ENCODE results near the gene MCCC2.
"Not testable (repeated sequence)": the region's sequence is repeated elsewhere in the genome, so short reads cannot be mapped to it uniquely, and the experiment has no call there.

The MCCC2 gene

GRCh38 chr5:71658916-71659662, 71.9 kb downstream of the MCCC2 start:
- Histone ChIP-seq H3K9ac (ENCODE audit: low read depth in 1 of 2, low read length in 2 of 2) (no peak overlapping the region), H3K36me3 (ENCODE audit: control insufficient read depth in 2 of 2, insufficient read depth in 2 of 2, low read length in 2 of 2) (peaks cover 7 to 9% of the 10 kb centered on the region in 2 donors), H3K4me3 (ENCODE audit: low read length in 2 of 2) (no peak overlapping the region), H3K9me3 (ENCODE audit: control insufficient read depth in 2 of 2, low read length in 2 of 2) (no peaks in the 10 kb centered on the region), H3K27me3 (ENCODE audit: control insufficient read depth in 2 of 2, insufficient read depth in 2 of 2, low read length in 2 of 2) (no peaks in the 10 kb centered on the region), H3K27ac (ENCODE audit: low read depth in 2 of 2, low read length in 2 of 2) (no peak overlapping the region), H3K4me1 (ENCODE audit: control insufficient read depth in 2 of 2, insufficient read depth in 2 of 2, low read length in 2 of 2) (no peaks in the 10 kb centered on the region)

- Histone ChIP-seq H3K27ac (ENCODE audit: low read depth in 2 of 2, low read length in 2 of 2) (no peak overlapping the region), H3K9me3 (ENCODE audit: control insufficient read depth in 2 of 2, low read length in 2 of 2) (no peaks in the 10 kb centered on the region), H3K27me3 (ENCODE audit: control insufficient read depth in 2 of 2, insufficient read depth in 2 of 2, low read length in 2 of 2) (no peaks in the 10 kb centered on the region), H3K4me3 (ENCODE audit: low read length in 2 of 2) (no peak overlapping the region), H3K4me1 (ENCODE audit: control insufficient read depth in 2 of 2, insufficient read depth in 2 of 2, low read length in 2 of 2) (no peaks in the 10 kb centered on the region), H3K9ac (ENCODE audit: low read depth in 1 of 2, low read length in 2 of 2) (no peak overlapping the region), H3K36me3 (ENCODE audit: control insufficient read depth in 2 of 2, insufficient read depth in 2 of 2, low read length in 2 of 2) (peaks cover 3 to 7% of the 10 kb centered on the region in 2 donors)
Observed at GRCh38 chr5:71662381-71662780, 75.2 kb downstream of the MCCC2 start.

- H3K9me3 ChIP-seq (ENCODE audit: control insufficient read depth in 2 of 2, low read length in 2 of 2): no peaks in the 10 kb centered on the region
- H3K36me3 ChIP-seq (ENCODE audit: control insufficient read depth in 2 of 2, insufficient read depth in 2 of 2, low read length in 2 of 2): no peaks in the 10 kb centered on the region
- H3K9ac ChIP-seq (ENCODE audit: low read depth in 1 of 2, low read length in 2 of 2): no peak overlapping the region
- no peak overlapping the region for H3K4me3 ChIP-seq (ENCODE audit: low read length in 2 of 2)
- H3K27ac ChIP-seq (ENCODE audit: low read depth in 2 of 2, low read length in 2 of 2): no peak overlapping the region
- H3K4me1 ChIP-seq (ENCODE audit: control insufficient read depth in 2 of 2, insufficient read depth in 2 of 2, low read length in 2 of 2): no peaks in the 10 kb centered on the region
- no peaks in the 10 kb centered on the region for H3K27me3 ChIP-seq (ENCODE audit: control insufficient read depth in 2 of 2, insufficient read depth in 2 of 2, low read length in 2 of 2)
Observed at GRCh38 chr5:71663191-71663969, 76.2 kb downstream of the MCCC2 start.

- H3K36me3 ChIP-seq (ENCODE audit: control insufficient read depth in 2 of 2, insufficient read depth in 2 of 2, low read length in 2 of 2); H3K27ac ChIP-seq (ENCODE audit: low read depth in 2 of 2, low read length in 2 of 2); H3K27me3 ChIP-seq (ENCODE audit: control insufficient read depth in 2 of 2, insufficient read depth in 2 of 2, low read length in 2 of 2); H3K9me3 ChIP-seq (ENCODE audit: control insufficient read depth in 2 of 2, low read length in 2 of 2); H3K4me3 ChIP-seq (ENCODE audit: low read length in 2 of 2); H3K9ac ChIP-seq (ENCODE audit: low read depth in 1 of 2, low read length in 2 of 2); H3K4me1 ChIP-seq (ENCODE audit: control insufficient read depth in 2 of 2, insufficient read depth in 2 of 2, low read length in 2 of 2): not testable (repeated sequence)
Observed at GRCh38 chr5:71664615-71665014, 77.5 kb downstream of the MCCC2 start.

- Histone ChIP-seq H3K9me3 (ENCODE audit: control insufficient read depth in 2 of 2, low read length in 2 of 2) (no peaks in the 10 kb centered on the region), H3K36me3 (ENCODE audit: control insufficient read depth in 2 of 2, insufficient read depth in 2 of 2, low read length in 2 of 2) (no peaks in the 10 kb centered on the region), H3K27me3 (ENCODE audit: control insufficient read depth in 2 of 2, insufficient read depth in 2 of 2, low read length in 2 of 2) (no peaks in the 10 kb centered on the region), H3K9ac (ENCODE audit: low read depth in 1 of 2, low read length in 2 of 2) (no peak overlapping the region), H3K4me1 (ENCODE audit: control insufficient read depth in 2 of 2, insufficient read depth in 2 of 2, low read length in 2 of 2) (no peaks in the 10 kb centered on the region), H3K4me3 (ENCODE audit: low read length in 2 of 2) (no peak overlapping the region), H3K27ac (ENCODE audit: low read depth in 2 of 2, low read length in 2 of 2) (no peak overlapping the region)
Observed at GRCh38 chr5:71666321-71666720, 79.2 kb downstream of the MCCC2 start.

- H3K27ac ChIP-seq (ENCODE audit: low read depth in 2 of 2, low read length in 2 of 2): no peak overlapping the region
- no peaks in the 10 kb centered on the region for H3K27me3 ChIP-seq (ENCODE audit: control insufficient read depth in 2 of 2, insufficient read depth in 2 of 2, low read length in 2 of 2)
- no peaks in the 10 kb centered on the region for H3K36me3 ChIP-seq (ENCODE audit: control insufficient read depth in 2 of 2, insufficient read depth in 2 of 2, low read length in 2 of 2)
- no peaks in the 10 kb centered on the region for H3K9me3 ChIP-seq (ENCODE audit: control insufficient read depth in 2 of 2, low read length in 2 of 2)
- H3K4me3 ChIP-seq (ENCODE audit: low read length in 2 of 2): no peak overlapping the region
- H3K4me1 ChIP-seq (ENCODE audit: control insufficient read depth in 2 of 2, insufficient read depth in 2 of 2, low read length in 2 of 2): peaks cover 0 to 11% of the 10 kb centered on the region in 2 donors
- H3K9ac ChIP-seq (ENCODE audit: low read depth in 1 of 2, low read length in 2 of 2): no peak overlapping the region
Observed at GRCh38 chr5:71677977-71678376, 90.8 kb downstream of the MCCC2 start.

GRCh38 chr5:71679714-71680113, 92.6 kb downstream of the MCCC2 start:
- Histone ChIP-seq H3K9ac (ENCODE audit: low read depth in 1 of 2, low read length in 2 of 2) (no peak overlapping the region), H3K4me3 (ENCODE audit: low read length in 2 of 2) (no peak overlapping the region), H3K27me3 (ENCODE audit: control insufficient read depth in 2 of 2, insufficient read depth in 2 of 2, low read length in 2 of 2) (no peaks in the 10 kb centered on the region), H3K36me3 (ENCODE audit: control insufficient read depth in 2 of 2, insufficient read depth in 2 of 2, low read length in 2 of 2) (no peaks in the 10 kb centered on the region), H3K9me3 (ENCODE audit: control insufficient read depth in 2 of 2, low read length in 2 of 2) (no peaks in the 10 kb centered on the region), H3K4me1 (ENCODE audit: control insufficient read depth in 2 of 2, insufficient read depth in 2 of 2, low read length in 2 of 2) (peaks cover 0 to 11% of the 10 kb centered on the region in 2 donors), H3K27ac (ENCODE audit: low read depth in 2 of 2, low read length in 2 of 2) (peak overlapping the region in 1 of 2 donors; percentile 15)

- Histone ChIP-seq H3K4me1 (ENCODE audit: control insufficient read depth in 2 of 2, insufficient read depth in 2 of 2, low read length in 2 of 2) (peaks cover 0 to 11% of the 10 kb centered on the region in 2 donors), H3K27ac (ENCODE audit: low read depth in 2 of 2, low read length in 2 of 2) (peak overlapping the region in 1 of 2 donors; percentile 15), H3K9me3 (ENCODE audit: control insufficient read depth in 2 of 2, low read length in 2 of 2) (no peaks in the 10 kb centered on the region), H3K36me3 (ENCODE audit: control insufficient read depth in 2 of 2, insufficient read depth in 2 of 2, low read length in 2 of 2) (no peaks in the 10 kb centered on the region), H3K9ac (ENCODE audit: low read depth in 1 of 2, low read length in 2 of 2) (no peak overlapping the region), H3K27me3 (ENCODE audit: control insufficient read depth in 2 of 2, insufficient read depth in 2 of 2, low read length in 2 of 2) (no peaks in the 10 kb centered on the region), H3K4me3 (ENCODE audit: low read length in 2 of 2) (no peak overlapping the region)
Observed at GRCh38 chr5:71680510-71680909, 93.4 kb downstream of the MCCC2 start.

- Histone ChIP-seq H3K4me3 (ENCODE audit: low read length in 2 of 2) (no peak overlapping the region), H3K27me3 (ENCODE audit: control insufficient read depth in 2 of 2, insufficient read depth in 2 of 2, low read length in 2 of 2) (no peaks in the 10 kb centered on the region), H3K4me1 (ENCODE audit: control insufficient read depth in 2 of 2, insufficient read depth in 2 of 2, low read length in 2 of 2) (peaks cover 0 to 11% of the 10 kb centered on the region in 2 donors), H3K9ac (ENCODE audit: low read depth in 1 of 2, low read length in 2 of 2) (no peak overlapping the region), H3K27ac (ENCODE audit: low read depth in 2 of 2, low read length in 2 of 2) (no peak overlapping the region), H3K36me3 (ENCODE audit: control insufficient read depth in 2 of 2, insufficient read depth in 2 of 2, low read length in 2 of 2) (no peaks in the 10 kb centered on the region), H3K9me3 (ENCODE audit: control insufficient read depth in 2 of 2, low read length in 2 of 2) (no peaks in the 10 kb centered on the region)
Observed at GRCh38 chr5:71681296-71681695, 94.2 kb downstream of the MCCC2 start.

GRCh38 chr5:71684309-71684708, 97.2 kb downstream of the MCCC2 start:
- Histone ChIP-seq H3K9me3 (ENCODE audit: control insufficient read depth in 2 of 2, low read length in 2 of 2) (no peaks in the 10 kb centered on the region), H3K9ac (ENCODE audit: low read depth in 1 of 2, low read length in 2 of 2) (no peak overlapping the region), H3K27me3 (ENCODE audit: control insufficient read depth in 2 of 2, insufficient read depth in 2 of 2, low read length in 2 of 2) (no peaks in the 10 kb centered on the region), H3K4me1 (ENCODE audit: control insufficient read depth in 2 of 2, insufficient read depth in 2 of 2, low read length in 2 of 2) (peaks cover 0 to 10% of the 10 kb centered on the region in 2 donors), H3K27ac (ENCODE audit: low read depth in 2 of 2, low read length in 2 of 2) (no peak overlapping the region), H3K36me3 (ENCODE audit: control insufficient read depth in 2 of 2, insufficient read depth in 2 of 2, low read length in 2 of 2) (no peaks in the 10 kb centered on the region), H3K4me3 (ENCODE audit: low read length in 2 of 2) (no peak overlapping the region)
